OCI-LY7 (cell line): ENCODE results near the gene IL2RG.

Experiments used
- CTCF ChIP-seq: fragments of 200-600 bp; sonication (generic); conservative IDR thresholded peaks from 2 replicates; pipeline ENCODE4 v1.5.1; 2014; ENCODE audit warnings: mild to moderate bottlenecking, antibody characterized with exemption, low read length, moderate library complexity, mixed read lengths
- EZH2phosphoT487 ChIP-seq: fragments of 200-600 bp; sonication (generic); IDR thresholded peaks from 2 replicates; pipeline ENCODE4 v1.6.1; 2018; ENCODE audit warnings: low read depth, borderline replicate concordance, mild to moderate bottlenecking, mixed run types, antibody characterized with exemption, low read length, moderate library complexity, mixed read lengths

DNA sequence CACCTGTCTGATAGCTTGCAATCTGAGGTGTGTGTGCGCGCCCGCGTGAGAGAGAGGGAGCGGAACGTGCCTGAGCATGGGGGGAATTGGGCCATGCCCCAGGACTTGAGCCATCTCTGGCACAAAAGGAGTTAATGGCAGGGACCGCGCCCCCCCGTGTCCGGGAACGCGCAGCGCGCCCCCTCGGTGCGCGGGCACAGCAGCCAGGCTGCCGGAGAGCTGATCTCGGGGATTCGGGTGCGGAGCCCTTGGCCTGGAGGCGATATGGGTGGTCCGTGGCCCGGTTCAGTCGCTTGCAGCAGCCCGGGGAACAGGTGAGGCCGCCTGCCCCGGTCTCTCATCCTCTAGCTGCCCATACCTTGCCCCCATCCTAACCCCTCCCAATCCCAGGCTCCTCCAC is 33.3 kb upstream of the IL2RG start, which contains the start of gene NLGN3:
- no peak for TF ChIP-seq CTCF
- TF ChIP-seq EZH2phosphoT487 = no peak
